Transverse colon (tissue), 4 donors: ENCODE results near the gene MRPS11.

Experiments used
- CTCF ChIP-seq, 5 experiments: fragments of 200-600 bp in 3 of 5; fragments of 450-650 bp in 2 of 5; sonication (generic) in 3 of 5; IDR thresholded peaks; 1 replicate in 2 of 5; 2 replicates in 3 of 5; pipeline ENCODE4 v1.5.1; 2016 to 2017; ENCODE audit warnings: antibody characterized with exemption in 5 of 5, inconsistent platforms in 3 of 5, mild to moderate bottlenecking in 2 of 5, moderate library complexity in 1 of 5
- EP300 ChIP-seq: sonication (generic); formaldehyde crosslinking; IDR thresholded peaks from one replicate; pipeline ENCODE4 v1.6.1; 2017; ENCODE audit warnings: antibody characterized with exemption, low read depth
- POLR2A ChIP-seq: fragments of 450-650 bp; IDR thresholded peaks from one replicate; pipeline ENCODE4 v1.6.1; 2016; ENCODE audit warnings: antibody characterized with exemption, mild to moderate bottlenecking, moderate library complexity
- POLR2AphosphoS5 ChIP-seq, 3 donors: sonication (generic); formaldehyde crosslinking; IDR thresholded peaks; one replicate each; pipeline ENCODE4 v1.6.1; 2016; ENCODE audit warnings: antibody characterized with exemption in 3 of 3

- no peak for TF ChIP-seq POLR2A
- no peak for TF ChIP-seq CTCF (IDR thresholded peaks at IDR 0.05)
- TF ChIP-seq EP300: no peak
- TF ChIP-seq POLR2AphosphoS5 (IDR thresholded peaks at IDR 0.05): no peak
Measured at GRCh38 chr15:88430051-88430450, 37.5 kb upstream of the MRPS11 start.
